ENCODE measurements around the gene INTS14.
A peak's percentile ranks its signal among the peaks of the same experiment; 100 is the strongest.
"Not testable (repeated sequence)": the region's sequence is repeated elsewhere in the genome, so short reads cannot be mapped to it uniquely, and the experiment has no call there.

INTS14 gene

GRCh38 chr15:65578904-65579728, 31.8 kb downstream of the INTS14 start:
- no peak for DNase-seq (ENCODE audit: low spot score)

- no peak for DNase-seq (ENCODE audit: low spot score)
These were observed 33.6 kb downstream of the INTS14 start for GRCh38 chr15:65577129-65577996.

GRCh38 chr15:65576664-65577063, 34.3 kb downstream of the INTS14 start:
- DNase-seq (ENCODE audit: low spot score), result peak; percentile 73

GRCh38 chr15:65571971-65572370, 39.0 kb downstream of the INTS14 start:
- DNase-seq (ENCODE audit: low spot score), result no peak

- no peak for DNase-seq (ENCODE audit: low spot score)
These were observed 41.2 kb downstream of the INTS14 start for GRCh38 chr15:65569728-65570127.

- peak; percentile 44 for DNase-seq (ENCODE audit: low spot score)
These were observed 49.0 kb downstream of the INTS14 start for GRCh38 chr15:65561934-65562333.

GRCh38 chr15:65559941-65560340, 51.0 kb downstream of the INTS14 start:
- DNase-seq (ENCODE audit: low spot score), result no peak

GRCh38 chr15:65558997-65559760, 51.8 kb downstream of the INTS14 start:
- DNase-seq (ENCODE audit: low spot score), result no peak

- no peak for DNase-seq (ENCODE audit: low spot score)
These were observed 52.6 kb downstream of the INTS14 start for GRCh38 chr15:65558336-65558735.

- no peak for DNase-seq (ENCODE audit: low spot score)
These were observed 54.3 kb downstream of the INTS14 start for GRCh38 chr15:65556622-65557021.

- no peak for DNase-seq (ENCODE audit: low spot score)
These were observed 57.2 kb downstream of the INTS14 start for GRCh38 chr15:65553691-65554090.

GRCh38 chr15:65552851-65553250, 58.1 kb downstream of the INTS14 start:
- DNase-seq (ENCODE audit: low spot score), result not testable (repeated sequence)

GRCh38 chr15:65551183-65551582, 59.7 kb downstream of the INTS14 start:
- no peak for DNase-seq (ENCODE audit: low spot score)

GRCh38 chr15:65550681-65551098, 60.2 kb downstream of the INTS14 start:
- peak; percentile 15 for DNase-seq (ENCODE audit: low spot score)

- not testable (repeated sequence) for DNase-seq (ENCODE audit: low spot score)
These were observed 61.6 kb downstream of the INTS14 start for GRCh38 chr15:65549288-65549687.

- DNase-seq (ENCODE audit: low spot score), result no peak
These were observed 63.1 kb downstream of the INTS14 start for GRCh38 chr15:65547841-65548240.

- DNase-seq (ENCODE audit: low spot score), result no peak
These were observed 69.6 kb downstream of the INTS14 start for GRCh38 chr15:65541231-65541820.

- DNase-seq (ENCODE audit: low spot score), result no peak
These were observed 70.6 kb downstream of the INTS14 start for GRCh38 chr15:65540314-65540713.

GRCh38 chr15:65535192-65535591, 75.7 kb downstream of the INTS14 start:
- no peak for DNase-seq (ENCODE audit: low spot score)

GRCh38 chr15:65533057-65533756, 77.7 kb downstream of the INTS14 start:
- no peak for DNase-seq (ENCODE audit: low spot score)

GRCh38 chr15:65532738-65533051, 78.2 kb downstream of the INTS14 start:
- DNase-seq (ENCODE audit: low spot score), result peak; percentile 34
